ENCODE data around the gene SMS.
A peak's percentile ranks its signal among the peaks of the same experiment; 100 is the strongest.

Gene SMS

DNA sequence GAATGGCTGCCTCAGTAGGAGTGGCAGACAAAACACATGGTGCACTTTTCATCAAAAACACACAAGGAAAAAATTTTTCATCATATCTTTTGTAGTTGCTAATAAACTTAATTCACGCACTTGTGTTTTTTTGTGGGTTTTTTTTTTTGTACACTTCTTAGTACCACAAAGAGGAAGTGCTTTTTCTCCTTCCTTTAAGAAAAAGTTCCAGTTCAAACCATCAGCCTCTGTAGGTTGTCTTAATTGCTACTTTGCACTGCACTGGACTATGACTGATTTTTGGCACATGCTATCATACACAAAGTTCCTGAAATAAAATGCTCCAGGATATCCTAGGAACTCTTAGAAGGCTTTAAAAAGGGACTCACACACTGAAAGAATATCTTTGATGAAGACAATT is 91.6 kb downstream of the SMS start, which contains the start of gene PHEX:
Gene PHEX, plus strand, starts transcription at position 242 of the 400 bp plus-strand sequence. CDS start 681 bp downstream, outside the sequence.
- Histone ChIP-seq H3K9ac (no peak within 1 kb of the TSS; a peak in 1 of 22 replicates), H3K4me2 (peak within 1 kb of the TSS; percentile 19 to 59 (median 37); a peak in 21 of 22 replicates), H3K36me3 (no peaks in the 10 kb centered on the region), H3K4me3 (no peak within 1 kb of the TSS), H4K20me1 (no peaks in the 10 kb centered on the region), H3K9me3 (replicated peaks in 1 of 11) (peaks cover 0 to 7% (median 0%) of the 10 kb centered on the region in 11 experiments; a peak in 1 of 22 replicates), H3K27ac (peak within 1 kb of the TSS in 1 of 11 experiments; percentile 29; a peak in 2 of 22 replicates), H3K27me3 (no peaks in the 10 kb centered on the region), H3K4me1 (peaks cover 20 to 27% (median 23%) of the 10 kb centered on the region in 10 experiments)
- TF ChIP-seq Cebpa-rat (IDR thresholded peaks at IDR 0.05) = no peak

DNA sequence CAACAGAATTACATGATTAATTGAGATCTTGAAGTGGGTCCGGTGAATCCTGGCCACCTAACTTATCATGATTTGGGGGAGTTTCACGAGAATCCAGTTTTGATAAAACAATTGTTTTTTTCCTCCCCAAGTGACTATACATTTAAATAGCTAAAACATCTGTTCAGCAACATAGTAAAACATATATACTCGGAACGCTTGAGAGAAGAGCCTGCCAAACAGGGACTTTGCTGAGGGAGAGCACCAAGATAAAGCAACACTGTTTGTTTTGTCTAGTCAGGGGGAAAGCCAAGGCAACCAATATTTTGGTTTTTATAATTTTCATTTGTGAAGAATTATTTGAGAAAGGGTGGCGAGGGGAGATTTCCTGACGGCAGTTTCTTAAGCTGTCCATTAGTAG is 92.0 kb downstream of the SMS start:
- Histone ChIP-seq H3K4me2 (peak overlapping the region; percentile 19 to 59 (median 37); a peak in 12 of 22 replicates), H3K9me3 (replicated peaks in 1 of 11) (peaks cover 0 to 7% (median 0%) of the 10 kb centered on the region in 11 experiments; a peak in 1 of 22 replicates), H3K27me3 (no peaks in the 10 kb centered on the region), H3K9ac (no peak overlapping the region), H3K4me1 (peaks cover 20 to 27% (median 23%) of the 10 kb centered on the region in 10 experiments), H3K36me3 (no peaks in the 10 kb centered on the region), H3K27ac (no peak overlapping the region), H3K4me3 (no peak overlapping the region), H4K20me1 (no peaks in the 10 kb centered on the region)
- no peak for TF ChIP-seq Cebpa-rat (IDR thresholded peaks at IDR 0.05)

DNA sequence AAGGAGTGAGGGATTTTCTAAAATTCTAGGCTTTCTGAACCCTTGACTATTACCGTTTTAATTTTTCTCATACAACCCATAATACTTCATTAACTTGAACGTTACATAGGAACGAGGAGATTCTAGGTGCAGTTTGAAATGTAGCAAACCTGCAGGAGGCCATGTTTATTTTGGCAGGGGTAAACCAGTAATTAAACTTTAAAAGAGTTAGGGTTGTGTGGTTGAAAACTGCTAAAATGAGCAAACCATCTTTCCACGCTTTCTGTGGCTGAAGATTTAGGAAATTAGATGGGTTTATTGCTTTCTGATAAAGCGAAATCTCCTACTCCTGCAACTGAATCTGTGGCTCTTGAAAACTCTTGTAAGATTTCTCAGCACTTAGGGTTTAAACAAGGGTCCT is 93.3 kb downstream of the SMS start:
- Histone ChIP-seq H3K27me3 (no peaks in the 10 kb centered on the region), H3K27ac (no peak overlapping the region), H3K9ac (no peak overlapping the region), H3K4me3 (no peak overlapping the region), H3K9me3 (replicated peaks in 1 of 11) (peaks cover 0 to 7% (median 0%) of the 10 kb centered on the region in 11 experiments; a peak in 1 of 22 replicates), H3K4me2 (no peak overlapping the region), H4K20me1 (no peaks in the 10 kb centered on the region), H3K4me1 (peaks cover 20 to 26% (median 23%) of the 10 kb centered on the region in 10 experiments), H3K36me3 (no peaks in the 10 kb centered on the region)
- no peak for TF ChIP-seq Cebpa-rat (IDR thresholded peaks at IDR 0.05)

DNA sequence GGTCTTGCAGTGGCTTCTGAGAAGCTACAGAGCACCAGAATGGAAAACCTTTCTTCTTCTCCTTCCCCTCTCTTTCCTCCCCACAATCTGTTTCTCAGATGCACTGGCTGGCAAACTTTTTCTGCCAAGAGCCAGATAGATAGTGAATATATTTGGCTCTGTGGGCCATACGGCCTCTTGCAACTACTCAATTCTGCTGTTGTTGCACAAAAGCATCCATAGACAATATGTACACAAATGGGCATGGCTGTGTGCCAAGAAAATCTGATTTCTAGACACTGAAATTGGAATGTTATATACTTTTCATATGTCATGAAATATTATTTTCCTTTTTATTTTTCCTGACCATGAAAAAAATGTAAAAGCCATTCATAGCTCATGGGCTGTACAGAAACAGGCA is 94.7 kb downstream of the SMS start:
- H4K20me1 ChIP-seq = no peaks in the 10 kb centered on the region
- no peak overlapping the region for H3K4me2 ChIP-seq
- no peak overlapping the region for H3K27ac ChIP-seq
- no peak overlapping the region for H3K4me3 ChIP-seq
- H3K9ac ChIP-seq = no peak overlapping the region
- no peaks in the 10 kb centered on the region for H3K27me3 ChIP-seq
- H3K9me3 ChIP-seq (replicated peaks in 1 of 11) = peaks cover 0 to 4% (median 0%) of the 10 kb centered on the region in 11 experiments; a peak in 1 of 22 replicates
- no peak for TF ChIP-seq Cebpa-rat (IDR thresholded peaks at IDR 0.05)
- H3K36me3 ChIP-seq = no peaks in the 10 kb centered on the region
- H3K4me1 ChIP-seq = peaks cover 10 to 16% (median 13%) of the 10 kb centered on the region in 10 experiments; a peak in 19 of 20 replicates

DNA sequence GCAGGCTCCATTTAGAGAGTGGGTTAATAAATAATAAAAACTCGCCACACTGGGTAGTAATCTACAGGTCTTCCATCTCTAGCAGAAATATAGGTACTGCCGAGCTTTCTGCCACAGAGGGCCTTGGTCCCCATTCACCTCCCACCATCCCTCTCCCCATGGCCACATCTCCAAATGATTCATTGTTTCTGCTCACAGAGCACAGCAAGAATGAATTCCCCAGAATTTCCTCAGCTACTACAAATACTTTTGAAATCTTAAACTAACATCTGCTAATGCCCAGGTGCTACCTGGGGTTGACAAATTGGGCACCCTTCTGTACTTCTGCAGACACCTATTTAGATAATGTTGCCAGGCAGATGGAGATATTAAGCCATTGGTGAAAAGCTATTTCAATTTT is 96.7 kb downstream of the SMS start:
- no peaks in the 10 kb centered on the region for H3K9me3 ChIP-seq (replicated peaks in 1 of 11)
- H4K20me1 ChIP-seq = no peaks in the 10 kb centered on the region
- H3K27ac ChIP-seq = no peak overlapping the region
- no peak for TF ChIP-seq Cebpa-rat (IDR thresholded peaks at IDR 0.05)
- no peak overlapping the region for H3K9ac ChIP-seq
- H3K36me3 ChIP-seq = no peaks in the 10 kb centered on the region
- H3K4me2 ChIP-seq = no peak overlapping the region
- no peak overlapping the region for H3K4me3 ChIP-seq
- no peaks in the 10 kb centered on the region for H3K27me3 ChIP-seq
- H3K4me1 ChIP-seq = peaks cover 2 to 8% (median 5%) of the 10 kb centered on the region in 10 experiments; a peak in 18 of 20 replicates

DNA sequence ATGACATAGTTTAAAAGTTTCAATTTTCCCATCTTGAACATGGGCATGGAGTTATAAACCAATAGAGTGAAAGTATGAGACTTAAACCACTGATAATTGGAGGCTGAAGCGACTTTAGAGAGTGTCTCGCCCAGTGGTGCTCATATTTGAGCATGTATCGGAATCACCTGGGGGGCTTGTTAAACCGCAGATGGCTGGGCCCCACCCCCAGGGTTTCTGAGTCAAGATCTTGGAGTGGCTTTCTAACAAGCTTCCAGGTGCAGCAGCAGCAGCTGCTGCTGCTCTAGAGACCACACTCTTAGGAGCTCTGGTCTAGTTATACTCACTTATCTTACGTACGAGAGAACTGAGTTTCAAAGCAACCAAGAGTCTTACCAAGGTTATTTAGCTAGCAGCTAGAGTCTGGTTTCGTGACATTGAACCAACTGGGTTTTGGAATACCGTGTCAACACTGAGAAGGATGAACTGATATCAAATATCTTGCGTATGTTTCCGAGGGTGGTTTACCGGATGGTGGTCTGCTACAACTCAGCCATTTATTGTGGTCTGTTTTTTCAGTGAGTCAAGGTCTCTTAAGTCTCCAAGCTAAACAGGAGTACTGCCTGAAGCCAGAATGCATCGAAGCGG is 97.5 kb downstream of the SMS start:
- Histone ChIP-seq H3K4me1 (no peaks in the 10 kb centered on the region), H3K4me3 (no peak overlapping the region), H4K20me1 (no peaks in the 10 kb centered on the region), H3K27me3 (no peaks in the 10 kb centered on the region), H3K27ac (no peak overlapping the region), H3K4me2 (no peak overlapping the region), H3K36me3 (no peaks in the 10 kb centered on the region), H3K9ac (no peak overlapping the region), H3K9me3 (replicated peaks in 1 of 11) (no peaks in the 10 kb centered on the region)
- no peak for TF ChIP-seq Cebpa-rat (IDR thresholded peaks at IDR 0.05)

DNA sequence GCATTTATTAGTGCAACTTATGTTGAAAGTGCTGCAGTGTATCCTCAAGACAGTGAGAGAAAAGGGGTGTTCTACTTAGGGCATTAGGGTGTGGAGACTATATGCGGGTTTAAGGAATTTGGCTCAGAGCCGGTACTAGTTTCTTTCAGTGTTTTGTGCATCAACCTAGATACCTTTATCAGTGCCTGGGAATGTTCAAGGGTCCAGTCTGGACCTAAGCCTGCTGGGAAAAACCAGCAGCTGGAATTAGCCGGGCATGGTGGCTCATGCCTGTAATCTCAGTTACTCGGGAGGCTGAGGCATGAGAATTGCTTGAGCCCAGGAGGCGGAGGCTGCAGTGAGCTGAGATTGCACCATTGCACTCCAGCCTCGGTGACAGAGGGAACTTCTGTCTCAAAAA is 99.0 kb downstream of the SMS start:
- no peak overlapping the region for H3K27ac ChIP-seq
- no peak for TF ChIP-seq Cebpa-rat (IDR thresholded peaks at IDR 0.05)
- H3K4me3 ChIP-seq = no peak overlapping the region
- H3K4me2 ChIP-seq = no peak overlapping the region
- no peaks in the 10 kb centered on the region for H3K36me3 ChIP-seq
- no peaks in the 10 kb centered on the region for H3K9me3 ChIP-seq (replicated peaks in 1 of 11)
- no peaks in the 10 kb centered on the region for H3K27me3 ChIP-seq
- H4K20me1 ChIP-seq = no peaks in the 10 kb centered on the region
- H3K9ac ChIP-seq = no peak overlapping the region
- H3K4me1 ChIP-seq = no peaks in the 10 kb centered on the region

DNA sequence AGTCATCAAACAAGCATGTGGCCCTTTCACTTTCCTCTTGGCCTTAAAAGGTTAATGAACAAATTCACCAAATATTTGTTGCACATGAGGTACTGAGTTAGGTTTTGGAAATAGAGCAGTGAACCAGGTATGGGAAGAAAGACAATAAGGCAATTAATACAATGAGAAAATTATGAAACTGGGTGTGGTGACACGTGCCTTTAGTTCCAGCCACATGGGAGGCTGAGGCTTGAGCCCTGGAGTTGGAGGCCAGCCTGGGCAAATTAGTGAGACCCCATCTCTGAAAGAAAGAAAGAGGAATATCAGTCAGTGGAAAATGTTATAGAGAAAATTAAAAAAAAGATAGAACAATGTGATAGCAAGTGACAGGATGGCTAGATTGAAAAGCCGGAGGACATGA is 99.7 kb downstream of the SMS start:
- no peaks in the 10 kb centered on the region for H3K9me3 ChIP-seq (replicated peaks in 1 of 11)
- H3K4me3 ChIP-seq = no peak overlapping the region
- no peak overlapping the region for H3K27ac ChIP-seq
- TF ChIP-seq Cebpa-rat (IDR thresholded peaks at IDR 0.05) = no peak
- no peaks in the 10 kb centered on the region for H4K20me1 ChIP-seq
- H3K27me3 ChIP-seq = no peaks in the 10 kb centered on the region
- no peaks in the 10 kb centered on the region for H3K36me3 ChIP-seq
- H3K4me2 ChIP-seq = no peak overlapping the region
- H3K9ac ChIP-seq = no peak overlapping the region
- no peaks in the 10 kb centered on the region for H3K4me1 ChIP-seq

DNA sequence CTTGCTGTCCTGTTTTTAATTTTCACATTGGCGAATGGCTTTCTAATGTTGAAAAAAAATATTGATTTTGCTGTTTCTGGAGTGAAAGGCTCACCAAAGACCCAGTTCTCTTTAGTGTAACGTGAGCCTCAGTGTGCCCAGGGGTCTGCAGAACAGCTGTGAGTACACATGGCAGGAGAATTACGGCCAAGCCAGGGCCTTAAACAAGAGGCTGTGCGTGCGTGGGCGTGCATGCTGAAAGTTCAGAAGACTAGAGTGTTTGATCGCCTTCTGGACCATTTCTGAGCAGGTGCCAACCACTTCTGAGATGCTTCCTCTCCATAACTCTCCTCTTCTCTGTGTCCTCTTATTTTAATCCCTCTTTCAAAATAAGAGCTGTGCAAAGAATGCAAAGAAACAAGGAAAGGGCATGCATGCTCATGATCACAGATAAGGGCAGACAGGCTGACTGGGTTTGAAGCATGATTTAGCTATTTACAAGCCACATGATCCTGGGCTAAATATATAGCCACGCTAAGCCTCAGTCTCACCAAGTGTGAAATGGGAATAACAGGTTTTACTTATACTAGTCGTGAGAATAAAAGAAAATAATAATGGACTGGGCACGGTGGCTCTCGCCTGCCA is 101.5 kb downstream of the SMS start:
- Histone ChIP-seq H3K9ac (no peak overlapping the region), H3K4me1 (no peaks in the 10 kb centered on the region), H3K4me2 (no peak overlapping the region), H3K27me3 (no peaks in the 10 kb centered on the region), H3K36me3 (no peaks in the 10 kb centered on the region), H4K20me1 (no peaks in the 10 kb centered on the region), H3K4me3 (no peak overlapping the region), H3K27ac (no peak overlapping the region), H3K9me3 (replicated peaks in 1 of 11) (0 out of 22 replicates have a peak, but pooled peaks cover 0 to 3% (median 0%) of the 10 kb centered on the region in 11 experiments)
- TF ChIP-seq Cebpa-rat (IDR thresholded peaks at IDR 0.05) = no peak
